Amygdala (tissue), 56 donors: ENCODE results near the gene PRPF19.

Experiments used
- DNase-seq, 56 donors: peaks; one replicate each; lab custom pipeline; 2025; lab: John Stamatoyannopoulos, UW

The PRPF19 gene

GRCh38 chr11:60906132-60906972 lies at the start of gene PRPF19:
TSS of gene PRPF19 (minus strand) at chr11:60906585. CDS start at chr11:60906382, 203 bp downstream.
- peak; percentile 74 to 98 (median 91) for DNase-seq

GRCh38 chr11:60955571-60955970 lies 49.2 kb upstream of the PRPF19 start:
- no peak for DNase-seq

GRCh38 chr11:60954421-60954820 lies 48.0 kb upstream of the PRPF19 start:
- no peak for DNase-seq

- no peak for DNase-seq
Measured at GRCh38 chr11:60953781-60954180, 47.4 kb upstream of the PRPF19 start.

- no peak for DNase-seq
Measured at GRCh38 chr11:60952742-60953170, 46.4 kb upstream of the PRPF19 start.

GRCh38 chr11:60951904-60952741 lies 45.7 kb upstream of the PRPF19 start, which contains the start of gene SLC15A3:
TSS of gene SLC15A3 (minus strand) at chr11:60952176. CDS start at chr11:60951551, 625 bp downstream.
- DNase-seq = peak in 23 of 56 donors; percentile 22 to 67 (median 38)

DNA sequence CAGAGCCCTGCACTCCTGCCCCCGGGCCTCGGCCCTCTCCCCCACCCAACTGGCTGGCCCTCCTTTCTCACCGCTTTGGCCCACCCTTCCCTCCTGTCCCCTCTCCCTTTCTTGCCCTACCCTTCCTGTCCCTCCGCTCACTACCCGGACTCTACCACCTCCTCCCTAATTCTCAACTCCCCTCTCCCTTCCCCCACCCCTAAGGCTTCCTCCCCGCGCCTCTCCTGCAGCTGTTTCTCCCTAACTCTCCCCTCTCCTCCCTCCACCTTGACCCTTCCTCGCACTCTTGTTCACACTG lies 45.2 kb upstream of the PRPF19 start:
- DNase-seq = no peak

DNA sequence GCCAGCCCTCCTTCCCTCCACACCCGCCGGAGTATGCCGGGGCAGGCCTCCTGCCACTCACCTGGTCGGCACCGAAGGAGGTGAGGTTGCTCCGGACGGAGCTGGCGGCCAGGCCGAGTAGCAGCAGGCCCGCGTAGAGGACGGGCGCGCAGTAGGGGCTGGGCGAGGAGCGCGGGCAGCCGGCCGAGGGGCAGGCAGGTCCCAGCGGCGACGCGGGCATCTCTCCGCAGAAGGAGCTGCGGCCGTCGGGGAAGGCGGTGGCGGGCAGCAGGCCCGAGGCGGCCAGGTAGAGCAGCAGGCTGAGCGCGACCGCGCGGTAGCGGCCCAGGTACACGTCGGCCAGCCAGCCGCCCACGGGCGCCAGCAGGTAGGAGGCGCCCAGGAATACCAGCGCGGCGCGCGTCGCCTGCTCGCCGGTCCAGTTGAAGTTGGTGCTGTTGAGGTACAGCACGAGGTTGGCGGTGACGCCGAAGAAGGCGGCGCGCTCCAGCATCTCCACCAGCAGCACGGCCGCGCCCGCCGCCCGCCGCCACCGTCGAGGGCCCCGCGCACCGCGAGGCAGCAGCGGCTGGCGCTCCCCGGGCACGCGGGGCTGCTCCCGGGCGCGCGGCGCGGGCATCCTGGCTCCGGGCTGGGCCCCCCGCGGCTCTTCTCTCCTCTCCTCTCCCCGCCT lies 44.7 kb upstream of the PRPF19 start:
- DNase-seq = no peak

GRCh38 chr11:60950024-60950423 lies 43.6 kb upstream of the PRPF19 start:
- no peak for DNase-seq

GRCh38 chr11:60948250-60948649 lies 41.9 kb upstream of the PRPF19 start:
- peak in 1 of 56 donors; percentile 29 for DNase-seq

DNA sequence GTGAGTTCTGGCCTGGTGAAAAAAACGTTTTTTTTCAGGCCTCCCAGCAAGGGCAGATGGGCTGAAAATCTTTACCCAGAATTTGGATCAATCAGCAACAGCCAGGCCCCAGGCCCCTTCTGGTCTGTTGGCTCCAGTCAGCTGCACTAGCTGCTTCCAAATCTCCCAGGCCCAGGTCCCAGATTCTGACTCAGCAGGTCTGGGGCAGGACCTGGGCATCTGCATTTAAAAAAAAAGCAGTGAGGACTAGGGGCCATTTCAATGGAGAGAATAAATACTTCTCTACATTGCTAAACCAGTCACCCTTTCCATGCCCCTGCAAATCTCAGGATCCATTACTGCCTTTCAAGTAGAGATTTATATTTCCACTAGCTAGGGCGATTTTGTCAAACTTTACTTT lies 41.3 kb upstream of the PRPF19 start:
- DNase-seq = peak in 15 of 56 donors; percentile 21 to 65 (median 34)

GRCh38 chr11:60946601-60947264 lies 40.3 kb upstream of the PRPF19 start:
- no peak for DNase-seq

DNA sequence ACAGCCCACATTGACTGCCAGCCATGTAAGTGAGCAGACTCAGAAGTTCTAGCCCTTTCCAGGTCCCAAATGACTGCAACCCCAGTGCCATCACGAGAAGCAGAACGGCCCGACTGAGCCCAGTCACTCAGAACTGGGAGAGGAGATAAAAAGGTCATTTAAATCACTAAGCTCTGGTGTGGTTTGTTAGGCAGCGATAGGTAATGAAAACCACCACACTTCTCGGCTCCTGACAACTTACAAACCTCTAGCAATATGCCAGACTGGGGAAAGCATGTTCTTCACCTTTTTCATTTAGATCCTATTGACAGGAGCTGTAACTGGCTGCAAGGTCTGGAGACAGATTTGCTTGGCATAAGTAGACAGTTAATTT lies 38.9 kb upstream of the PRPF19 start:
- DNase-seq = no peak

DNA sequence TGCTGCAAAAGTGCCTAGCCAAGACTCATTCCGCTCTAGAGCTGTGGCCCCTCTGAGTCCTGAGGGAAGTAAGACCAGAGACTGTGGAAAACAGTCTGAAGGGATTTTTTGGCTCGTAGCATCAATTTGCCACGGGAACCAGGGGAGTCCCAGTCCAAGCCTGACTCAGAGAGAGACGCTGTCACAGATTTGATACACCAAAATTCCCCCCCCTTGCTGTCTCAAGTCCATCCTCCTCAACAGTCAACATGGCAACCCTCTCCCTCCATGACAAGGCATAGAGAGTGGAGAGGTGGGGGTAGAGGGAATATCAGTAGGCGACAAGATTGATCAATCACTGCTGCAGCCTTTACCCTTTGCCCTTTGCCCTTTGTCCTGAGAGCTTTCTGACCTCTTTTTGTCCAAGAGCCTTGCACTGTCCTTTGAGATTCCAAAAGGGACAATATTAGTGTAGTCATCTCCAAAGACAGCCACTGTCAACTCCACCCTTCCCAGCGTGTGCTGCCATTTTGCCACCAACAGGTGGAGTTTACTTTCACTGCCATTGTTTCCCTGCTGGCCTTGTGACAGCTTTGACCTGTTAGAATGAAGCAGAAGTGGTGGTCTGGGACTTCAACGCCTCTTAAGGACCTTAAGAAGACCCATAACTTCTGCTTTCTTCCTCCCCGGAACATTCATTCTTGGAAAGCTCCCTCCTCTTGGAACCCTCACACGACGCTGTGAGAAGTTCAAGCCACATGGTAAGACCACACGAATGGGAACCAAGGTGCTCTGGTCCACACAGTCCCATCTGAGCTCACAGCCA lies 38.3 kb upstream of the PRPF19 start:
- no peak for DNase-seq

DNA sequence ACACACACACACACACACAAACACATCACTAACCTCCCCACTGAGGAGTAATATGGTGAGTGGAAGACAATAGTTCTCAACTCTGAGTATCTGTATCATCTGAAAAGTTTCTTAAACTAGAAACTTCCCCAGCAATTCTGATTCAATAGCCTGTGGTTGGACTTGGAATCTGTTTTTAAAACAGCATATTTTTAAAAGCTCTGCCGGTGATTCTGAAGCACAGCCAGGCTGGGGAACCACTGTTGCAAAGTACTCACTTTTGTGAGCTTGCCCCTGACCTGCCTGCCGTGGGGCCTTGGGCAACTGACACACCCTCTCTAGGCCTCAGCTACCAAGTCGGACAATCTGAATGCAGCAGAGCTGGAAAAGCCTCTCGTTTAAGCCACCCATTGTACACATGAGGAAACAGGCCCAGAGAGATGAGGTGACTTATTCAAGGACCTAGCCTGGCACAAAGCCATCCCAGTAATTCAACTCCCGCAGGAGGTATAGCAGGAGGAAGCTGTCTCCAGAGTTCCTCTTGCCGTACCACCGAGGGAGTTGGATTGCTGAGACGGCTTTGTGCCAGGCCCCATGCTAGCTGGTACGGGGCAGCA lies 36.7 kb upstream of the PRPF19 start:
- no peak for DNase-seq

DNA sequence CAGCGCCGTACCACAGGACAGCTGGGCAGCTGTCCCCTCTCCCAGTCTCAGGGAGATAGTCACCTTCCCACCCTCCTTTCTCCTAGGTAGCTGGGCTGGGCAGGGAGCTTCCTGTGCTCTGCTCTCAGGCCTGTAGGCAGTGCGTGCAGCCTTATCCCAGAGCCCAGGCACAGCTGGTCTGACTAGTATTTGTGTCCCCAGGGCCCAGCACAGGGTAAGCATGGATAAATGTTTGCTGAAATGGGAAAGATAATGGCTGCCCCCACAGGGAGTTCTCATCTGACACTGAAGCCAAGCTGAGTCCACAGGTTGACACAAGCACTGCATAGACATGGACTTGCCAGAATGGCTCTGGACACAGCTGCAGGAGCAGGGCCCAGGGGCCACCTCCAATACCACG lies 35.8 kb upstream of the PRPF19 start:
- no peak for DNase-seq

DNA sequence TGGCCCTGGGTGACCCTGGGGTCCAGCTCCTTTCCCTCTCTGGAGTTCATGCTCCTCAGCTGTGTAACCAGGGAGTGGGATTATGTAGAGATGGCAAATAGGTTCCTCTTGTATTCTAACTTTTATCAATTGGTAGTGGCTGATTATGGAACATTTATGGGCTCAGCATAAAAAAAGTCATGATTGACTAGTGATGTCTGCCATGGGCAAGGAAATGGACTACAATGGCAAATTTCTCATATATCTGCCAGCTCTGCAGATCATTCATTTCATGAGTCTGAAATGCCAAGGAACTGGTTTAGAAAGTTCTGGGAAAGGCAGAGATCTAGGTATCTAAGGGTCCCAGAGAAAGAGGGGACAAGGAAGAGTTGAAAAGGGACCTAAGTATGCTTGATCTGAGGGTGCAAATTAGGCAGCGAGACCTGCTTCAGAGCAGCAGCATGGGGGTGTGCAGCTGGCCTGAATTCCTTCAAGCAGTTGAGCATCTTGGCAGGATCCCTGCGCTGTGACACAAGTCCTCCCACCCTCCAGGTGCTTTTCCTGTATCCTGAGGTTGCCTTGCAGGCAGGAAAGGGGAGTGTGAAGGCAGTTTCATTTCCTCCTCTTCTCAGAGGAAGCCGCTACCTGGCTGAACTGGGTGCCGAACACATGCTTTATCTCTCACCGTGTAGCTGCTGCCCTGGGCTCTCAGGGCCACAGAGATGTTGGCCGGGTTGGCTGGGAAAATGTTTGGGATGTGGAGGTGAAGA lies 35.2 kb upstream of the PRPF19 start:
- no peak for DNase-seq

DNA sequence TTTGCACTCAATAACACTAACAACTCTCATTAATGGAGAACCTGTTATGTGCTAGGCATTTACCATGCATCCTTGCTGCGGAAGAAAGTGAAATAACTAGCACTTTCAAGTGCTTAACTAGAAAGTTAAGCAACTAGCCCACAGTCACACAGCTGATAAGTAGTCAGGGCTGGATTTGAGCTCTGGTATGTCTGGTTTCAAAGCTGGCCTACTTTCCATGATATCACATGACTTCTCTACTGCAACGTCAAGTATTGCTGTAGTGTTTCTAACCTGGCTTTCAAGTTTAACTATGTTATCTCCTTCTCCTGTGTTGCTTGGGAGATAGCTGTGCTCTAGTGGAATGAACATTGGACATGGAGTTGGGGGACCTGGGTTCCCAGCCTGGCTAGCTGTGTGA lies 33.5 kb upstream of the PRPF19 start:
- no peak for DNase-seq

- no peak for DNase-seq
Measured at GRCh38 chr11:60939301-60939700, 32.9 kb upstream of the PRPF19 start.
